GM23248 (cell line): Measurements from ENCODE around the gene CIC. TPM values are rescaled to one million over a fixed set of nuclear protein-coding genes. Genes with fewer than 3 reads are reported as not detected.

Source experiments
- DNase-seq: peaks from one replicate; pipeline ENCODE4 v3.0.0-alpha.2; 2015
- H2AFZ ChIP-seq: fragments of 200-600 bp; sonication (generic); 2 replicates; pipeline ENCODE4 v1.6.1; 2016; ENCODE audit warnings: antibody characterized with exemption
- H3F3A ChIP-seq: fragments of 200-600 bp; sonication (generic); 2 replicates; pipeline ENCODE4 v1.6.1; 2016; ENCODE audit warnings: mild to moderate bottlenecking, antibody characterized with exemption, mixed run types; ENCODE audit not compliant: insufficient read depth
- H3K27ac ChIP-seq: fragments of 200-600 bp; sonication (generic); 2 replicates; pipeline ENCODE4 v1.5.1; 2016; ENCODE audit warnings: mild to moderate bottlenecking
- H3K27me3 ChIP-seq: fragments of 200-600 bp; sonication (generic); replicated peaks from 2 replicates; pipeline ENCODE4 v1.6.1; 2016; ENCODE audit warnings: mild to moderate bottlenecking; ENCODE audit not compliant: insufficient read depth
- H3K36me3 ChIP-seq: fragments of 200-600 bp; sonication (generic); 2 replicates; pipeline ENCODE4 v1.6.1; 2016; ENCODE audit warnings: low read depth, mild to moderate bottlenecking
- H3K4me1 ChIP-seq: fragments of 200-600 bp; sonication (generic); 2 replicates; pipeline ENCODE4 v1.6.1; 2016; ENCODE audit warnings: mild to moderate bottlenecking; ENCODE audit not compliant: insufficient read depth
- H3K4me2 ChIP-seq: fragments of 200-600 bp; sonication (generic); one replicate; pipeline ENCODE4 v1.6.1; 2016; ENCODE audit warnings: mild to moderate bottlenecking; ENCODE audit not compliant: unreplicated experiment
- H3K4me3 ChIP-seq: fragments of 200-600 bp; sonication (generic); 2 replicates; pipeline ENCODE4 v1.5.1; 2016; ENCODE audit warnings: mild to moderate bottlenecking
- H3K79me2 ChIP-seq: fragments of 200-600 bp; sonication (generic); 2 replicates; pipeline ENCODE4 v1.6.1; 2016; ENCODE audit warnings: mild to moderate bottlenecking; ENCODE audit not compliant: insufficient read depth
- H3K9ac ChIP-seq: fragments of 200-600 bp; sonication (generic); 2 replicates; pipeline ENCODE4 v1.6.1; 2016; ENCODE audit warnings: mild to moderate bottlenecking
- H3K9me2 ChIP-seq: fragments of 200-600 bp; sonication (generic); 2 replicates; pipeline ENCODE4 v1.6.1; 2016; ENCODE audit warnings: mixed run types, mild to moderate bottlenecking, moderate library complexity; ENCODE audit not compliant: insufficient read depth
- H3K9me3 ChIP-seq: fragments of 200-600 bp; sonication (generic); one replicate; pipeline ENCODE4 v1.6.1; 2017; ENCODE audit warnings: low read depth
- H4K20me1 ChIP-seq: fragments of 200-600 bp; sonication (generic); 2 replicates; pipeline ENCODE4 v1.6.0; 2016; ENCODE audit not compliant: insufficient read depth
- EZH2 ChIP-seq: fragments of 200-600 bp; sonication (generic); IDR thresholded peaks from 2 replicates; pipeline ENCODE4 v1.6.1; 2018; ENCODE audit warnings: antibody characterized with exemption, mild to moderate bottlenecking; ENCODE audit not compliant: insufficient read depth, poor library complexity, severe bottlenecking
- EZH2phosphoT487 ChIP-seq: fragments of 200-600 bp; sonication (generic); IDR thresholded peaks from 2 replicates; pipeline ENCODE4 v1.6.1; 2018; ENCODE audit warnings: antibody characterized with exemption, moderate library complexity, mild to moderate bottlenecking, low read depth; ENCODE audit not compliant: insufficient read depth
- WGBS, 2 experiments: methylation state at CpG; one replicate each; pipeline ENCODE4 v1.1.6; 2015 to 2017; ENCODE audit warnings: low lambda C conversion rate in 2 of 2, low coverage in 1 of 2; ENCODE audit errors: missing lambda C conversion rate in 2 of 2; 5-methylcytosine and 5-hydroxymethylcytosine counted together
- in situ Hi-C: fragments of 300-500 bp; cut with MboI; formaldehyde crosslinking; loops from 2 replicates; pipeline ENCODE4 v1.15.0; 2020
- polyA plus RNA-seq: library from polyadenylated mRNA; unstranded; fragments of >200 nt; fragmentation: Nextera tagmentation; extraction: Ambion mirVana; gene quantifications from 2 replicates; pipeline ENCODE4 v1.2.1, GENCODE V29; 2016
- total RNA-seq: library from RNA; depleted of rRNA; stranded (reverse); fragments of >200 nt; shearing (Covaris generic); gene quantifications from 2 replicates; pipeline ENCODE4 v1.2.3, GENCODE V29; 2014; rRNA removed

CIC gene
- total and polyA plus RNA-seq, 2 experiments from 2014 or later: 8.3 to 17.5 TPM

DNA sequence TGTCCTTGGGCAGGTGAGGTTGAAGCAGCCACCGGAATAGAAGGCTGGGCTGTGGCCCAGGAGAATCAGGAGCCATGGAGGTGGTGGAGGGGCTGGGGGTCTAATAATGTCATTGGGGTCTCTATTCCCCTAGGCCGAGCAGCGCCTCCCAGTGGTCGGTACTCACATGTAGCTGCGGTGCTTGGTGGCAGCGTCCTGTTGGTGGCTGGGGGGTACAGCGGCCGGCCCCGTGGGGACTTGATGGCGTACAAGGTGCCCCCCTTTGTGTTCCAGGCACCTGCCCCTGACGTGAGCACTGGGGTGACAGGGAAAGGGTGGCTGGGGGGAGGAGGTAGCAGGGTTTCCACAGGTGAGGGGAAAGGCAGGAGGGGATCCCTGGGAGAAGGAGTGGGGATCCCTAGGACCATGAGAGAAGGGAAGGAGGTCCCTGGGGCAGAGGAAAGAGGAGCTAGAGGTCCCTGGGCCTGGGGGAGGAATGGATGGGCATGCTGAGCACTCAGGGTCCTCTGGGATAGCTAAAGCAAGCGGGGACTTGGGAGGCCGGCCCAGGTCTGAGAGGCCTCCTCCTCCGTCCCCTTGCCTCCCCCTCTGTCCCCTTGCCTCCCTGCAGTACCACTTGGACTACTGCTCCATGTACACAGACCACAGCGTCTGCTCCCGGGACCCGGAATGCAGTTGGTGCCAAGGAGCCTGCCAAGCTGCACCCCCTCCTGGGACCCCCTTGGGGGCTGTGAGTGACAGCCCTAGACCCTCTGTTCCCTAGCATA is 74.5 kb downstream of the CIC start:
- no peaks in the 10 kb centered on the region for H3K4me1 ChIP-seq
- no peaks in the 10 kb centered on the region for H3K36me3 ChIP-seq
- H3K4me2 ChIP-seq: no peak overlapping the region
- H3K9me3 ChIP-seq: no peaks in the 10 kb centered on the region
- H3K4me3 ChIP-seq: no peak overlapping the region
- H3K9me2 ChIP-seq: no peaks in the 10 kb centered on the region
- H3K27me3 ChIP-seq: no peaks in the 10 kb centered on the region
- H4K20me1 ChIP-seq: no peaks in the 10 kb centered on the region
- H3F3A ChIP-seq: peaks cover 6% of the 10 kb centered on the region
- no peak for TF ChIP-seq EZH2phosphoT487
- no peak for TF ChIP-seq EZH2
- no peak for DNase-seq
- in situ Hi-C loops: no loop called here
- H2AFZ ChIP-seq: no peak overlapping the region
- H3K27ac ChIP-seq: no peak overlapping the region
- H3K9ac ChIP-seq: no peak overlapping the region
- WGBS, 2 experiments: 82 to 88% methylated on average over 15 to 17 of the region's 17 CpGs
- no peaks in the 10 kb centered on the region for H3K79me2 ChIP-seq

GRCh38 chr19:42344336-42344893 is 75.4 kb downstream of the CIC start:
- no peak overlapping the region for H3K9ac ChIP-seq
- no peak for DNase-seq
- H4K20me1 ChIP-seq: no peaks in the 10 kb centered on the region
- 91 to 96% methylated on average over 16 to 18 of the region's 18 CpGs for WGBS, 2 experiments
- no peaks in the 10 kb centered on the region for H3K9me2 ChIP-seq
- H3K79me2 ChIP-seq: no peaks in the 10 kb centered on the region
- no peaks in the 10 kb centered on the region for H3K36me3 ChIP-seq
- H3K4me2 ChIP-seq: no peak overlapping the region
- no peak for TF ChIP-seq EZH2
- no peak for TF ChIP-seq EZH2phosphoT487
- peaks cover 6% of the 10 kb centered on the region for H3F3A ChIP-seq
- no peaks in the 10 kb centered on the region for H3K9me3 ChIP-seq
- in situ Hi-C loops: no loop called here
- no peaks in the 10 kb centered on the region for H3K4me1 ChIP-seq
- no peak overlapping the region for H3K4me3 ChIP-seq
- H3K27me3 ChIP-seq: no peaks in the 10 kb centered on the region
- no peak overlapping the region for H2AFZ ChIP-seq
- no peak overlapping the region for H3K27ac ChIP-seq

Other genes with a start within 250 kb of the CIC start
- not detected in 2 replicates for gene GRIK5, start 199.0 kb upstream of the CIC start, total RNA-seq
- gene GRIK5, start 199.0 kb upstream of the CIC start, polyA plus RNA-seq: not detected in 2 replicates
- gene ZNF574, start 193.1 kb upstream of the CIC start, total RNA-seq: 16.1 and 19.5 TPM in 2 replicates
- 14.8 and 16.6 TPM in 2 replicates for gene ZNF574, start 193.1 kb upstream of the CIC start, polyA plus RNA-seq
- 0.38 and 1.5 TPM in 2 replicates for gene POU2F2, start 136.8 kb upstream of the CIC start, total RNA-seq
- 3.0 and 4.6 TPM in 2 replicates for gene POU2F2, start 136.8 kb upstream of the CIC start, polyA plus RNA-seq
- 27.8 and 34.7 TPM in 2 replicates for gene DEDD2, start 51.6 kb upstream of the CIC start, total RNA-seq
- gene DEDD2, start 51.6 kb upstream of the CIC start, polyA plus RNA-seq: 21.1 and 22.5 TPM in 2 replicates
- 7.8 and 8.7 TPM in 2 replicates for gene ZNF526, start 48.9 kb upstream of the CIC start, total RNA-seq
- 10.2 and 10.5 TPM in 2 replicates for gene ZNF526, start 48.9 kb upstream of the CIC start, polyA plus RNA-seq
- 23.1 and 33.4 TPM in 2 replicates for gene GSK3A, start 26.6 kb upstream of the CIC start, total RNA-seq
- 13.0 and 13.1 TPM in 2 replicates for gene GSK3A, start 26.6 kb upstream of the CIC start, polyA plus RNA-seq
- gene ERF, start 14.1 kb upstream of the CIC start, total RNA-seq: 29.6 and 31.9 TPM in 2 replicates
- 21.2 and 24.7 TPM in 2 replicates for gene ERF, start 14.1 kb upstream of the CIC start, polyA plus RNA-seq
- gene PRR19, start 32.9 kb downstream of the CIC start, total RNA-seq: 1.1 TPM in 1 of 2 replicates, not detected in the other
- 0.84 and 1.1 TPM in 2 replicates for gene PRR19, start 32.9 kb downstream of the CIC start, polyA plus RNA-seq
- 22.5 and 26.0 TPM in 2 replicates for gene PAFAH1B3, start 33.4 kb downstream of the CIC start, total RNA-seq
- gene PAFAH1B3, start 33.4 kb downstream of the CIC start, polyA plus RNA-seq: 19.4 and 22.1 TPM in 2 replicates
- not detected in 2 replicates for gene TMEM145, start 44.1 kb downstream of the CIC start, total RNA-seq
- gene TMEM145, start 44.1 kb downstream of the CIC start, polyA plus RNA-seq: not detected in 2 replicates
- 26.6 and 28.5 TPM in 2 replicates for gene MEGF8, start 56.4 kb downstream of the CIC start, total RNA-seq
- 5.4 and 5.5 TPM in 2 replicates for gene MEGF8, start 56.4 kb downstream of the CIC start, polyA plus RNA-seq
- not detected in 2 replicates for gene CNFN, start 121.0 kb downstream of the CIC start, total RNA-seq
- gene CNFN, start 121.0 kb downstream of the CIC start, polyA plus RNA-seq: 0.82 and 1.1 TPM in 2 replicates
- 0.22 and 0.51 TPM in 2 replicates for gene LIPE, start 158.1 kb downstream of the CIC start, total RNA-seq
- 0.61 and 1.1 TPM in 2 replicates for gene LIPE, start 158.1 kb downstream of the CIC start, polyA plus RNA-seq
- not detected in 2 replicates for gene CXCL17, start 173.7 kb downstream of the CIC start, total RNA-seq
- not detected in 2 replicates for gene CXCL17, start 173.7 kb downstream of the CIC start, polyA plus RNA-seq